Medulla oblongata (tissue), 1 donor: Measurements from ENCODE around the gene CCDC90B.

Experiments used
- DNase-seq: peaks from one replicate; pipeline ENCODE4 v3.0.0-alpha.2; 2015; ENCODE audit errors: extremely low spot score

The CCDC90B gene

DNA sequence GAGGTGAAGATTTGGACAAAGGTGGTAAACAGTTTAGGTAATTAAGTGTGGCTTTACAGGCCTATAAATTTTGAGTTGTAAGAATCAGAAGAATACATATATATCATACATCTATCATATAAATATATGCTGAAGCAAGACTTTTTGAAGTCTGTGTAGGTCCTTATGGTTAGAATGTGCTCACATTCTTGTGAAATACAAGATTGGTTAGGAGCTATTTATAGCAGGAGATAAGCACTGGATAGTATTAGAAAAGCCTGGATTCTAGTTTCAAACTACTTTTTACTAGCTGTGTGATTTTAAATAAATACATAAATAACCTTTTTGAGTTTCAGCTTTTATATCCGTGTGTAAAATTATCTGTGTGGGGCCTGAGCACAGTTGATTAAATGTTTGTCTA is 50.3 kb downstream of the CCDC90B start:
- no peak for DNase-seq

DNA sequence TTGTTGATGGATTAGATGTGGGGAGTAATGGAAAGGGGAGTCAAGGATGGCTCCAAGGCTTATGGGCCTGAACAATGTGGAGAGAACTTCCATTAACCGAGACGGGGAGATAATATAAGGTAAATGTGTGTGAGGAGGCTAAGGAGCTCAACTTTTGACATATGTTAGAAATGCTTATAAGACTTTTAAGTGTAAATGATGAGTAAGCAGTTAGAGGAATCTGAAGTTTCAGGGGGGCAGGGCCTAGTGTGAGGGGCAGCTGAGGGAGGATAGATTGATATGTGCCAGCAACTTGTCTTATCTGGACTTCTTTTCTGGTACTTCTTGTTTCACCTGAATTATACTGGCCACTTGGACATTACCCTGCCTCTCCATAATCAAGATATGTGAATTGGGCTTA is 62.7 kb downstream of the CCDC90B start:
- no peak for DNase-seq

DNA sequence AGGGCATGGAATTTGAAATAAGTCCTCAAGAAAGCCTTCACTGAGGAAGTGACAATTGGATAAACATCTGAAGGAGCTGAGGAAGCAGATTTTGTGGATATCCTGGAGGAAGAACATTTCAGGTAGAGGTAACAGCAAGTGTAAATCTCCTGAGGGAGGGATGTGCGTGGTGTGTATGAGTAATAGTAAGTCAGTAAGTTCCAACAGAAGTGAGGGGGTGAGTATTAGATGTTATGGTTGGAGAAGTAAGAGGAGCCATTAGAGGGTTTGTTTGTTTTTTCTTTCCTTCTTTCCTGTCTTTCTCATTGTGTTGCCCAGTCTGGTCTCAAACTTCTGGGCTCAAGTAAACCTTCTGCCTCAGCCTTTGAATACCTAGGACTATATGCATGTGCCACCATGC is 63.7 kb downstream of the CCDC90B start:
- DNase-seq: no peak

DNA sequence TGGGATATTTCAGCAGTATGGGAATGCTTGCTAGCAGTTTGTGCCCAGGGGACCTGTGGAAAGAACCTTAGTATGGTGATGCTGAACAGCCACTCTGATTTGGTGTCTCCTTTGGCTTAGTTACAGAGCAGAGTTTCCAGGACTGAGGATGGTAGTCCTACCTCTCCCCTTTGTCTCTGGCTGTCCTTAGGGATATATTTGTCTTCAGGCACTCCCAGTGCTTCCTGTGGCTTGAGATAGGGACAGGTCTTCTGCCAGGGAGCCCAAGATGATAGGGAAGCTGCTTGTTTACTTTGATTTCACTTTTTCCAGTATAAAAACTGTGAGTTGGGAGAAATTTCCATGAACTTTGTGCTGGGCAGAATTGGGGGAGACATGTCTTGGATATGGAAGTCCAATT is 64.5 kb downstream of the CCDC90B start:
- DNase-seq: no peak

DNA sequence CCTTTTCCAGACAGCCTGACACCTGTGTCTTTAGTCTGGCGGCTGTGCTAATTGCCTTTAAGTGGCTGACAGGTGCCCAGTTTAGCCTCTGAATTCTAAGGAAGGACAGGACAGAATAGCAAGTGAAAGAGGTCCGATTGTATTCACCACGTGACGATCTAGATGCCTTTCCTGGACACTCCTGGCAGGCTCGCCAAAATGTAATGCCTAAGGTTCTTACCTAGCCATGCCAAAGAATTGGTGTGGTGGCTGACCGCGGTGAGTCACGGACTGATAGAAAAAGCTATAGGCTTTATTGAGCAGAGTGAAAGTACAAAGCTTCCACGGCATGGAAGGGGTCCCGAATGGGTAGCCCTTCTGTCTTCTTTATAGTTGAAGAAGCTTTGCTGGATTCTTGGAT is 65.9 kb downstream of the CCDC90B start:
- DNase-seq: no peak

DNA sequence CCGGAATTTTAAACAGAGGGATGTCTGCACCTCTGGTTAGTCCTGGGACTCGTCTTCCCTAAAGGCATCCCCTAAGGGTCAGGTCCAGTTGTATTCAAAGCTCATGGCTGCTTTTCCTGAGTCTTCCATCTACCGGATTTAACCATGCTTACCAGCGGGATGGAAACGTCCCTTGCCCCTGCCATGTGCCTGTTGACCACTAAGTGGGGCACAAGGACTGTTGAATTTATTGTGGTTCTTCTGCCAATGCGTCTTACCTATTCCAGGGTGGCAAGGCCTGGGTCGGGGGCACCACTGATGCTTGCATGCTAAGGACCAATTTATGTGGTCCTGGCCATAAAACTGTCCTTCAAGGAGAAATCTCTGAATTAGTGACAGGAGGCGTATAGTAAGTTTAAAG is 67.1 kb downstream of the CCDC90B start:
- no peak for DNase-seq
